HepG2 (cell line): ENCODE results near the gene TM4SF5. TPM values are rescaled to one million over a fixed set of nuclear protein-coding genes. Genes with fewer than 3 reads are reported as not detected.

Experiments used
- ATF3 ChIP-seq: sonication (generic); formaldehyde crosslinking; IDR thresholded peaks from 2 replicates; pipeline ENCODE4 v1.4.0; 2020; ENCODE audit warnings: missing genetic modification reagents
- ATM ChIP-seq: fragments of 450-650 bp; IDR thresholded peaks from 2 replicates; pipeline ENCODE4 v1.7.1; 2017; ENCODE audit warnings: mild to moderate bottlenecking, borderline replicate concordance
- CBX5 ChIP-seq: sonication (generic); formaldehyde crosslinking; IDR thresholded peaks from 2 replicates; pipeline ENCODE4 v1.4.0; 2020; ENCODE audit warnings: missing genetic modification reagents, borderline replicate concordance
- CHD2 ChIP-seq: IDR thresholded peaks from 2 replicates; pipeline ENCODE4 v1.6.1; 2011; ENCODE audit warnings: low read depth, low read length, improper control_type of control experiment
- GATAD2A ChIP-seq: IDR thresholded peaks from 2 replicates; pipeline ENCODE4 v1.6.1; 2016
- KLF16 ChIP-seq, 2 experiments: sonication (generic) in 1 of 2; formaldehyde crosslinking in 1 of 2; IDR thresholded peaks; 2 replicates each; pipeline versions ENCODE4 v1.6.1 to v1.8.0; 2016 to 2023; ENCODE audit warnings: missing genetic modification reagents in 2 of 2, missing compliant biosample characterization in 1 of 2
- MATR3 ChIP-seq: sonication (generic); formaldehyde crosslinking; IDR thresholded peaks from 2 replicates; pipeline ENCODE4 v1.4.0; 2020; ENCODE audit warnings: missing genetic modification reagents
- MIXL1 ChIP-seq: IDR thresholded peaks from 2 replicates; pipeline ENCODE4 v1.6.1; 2016
- MTA3 ChIP-seq: sonication (generic); formaldehyde crosslinking; IDR thresholded peaks from 2 replicates; pipeline ENCODE4 v1.4.0; 2020; ENCODE audit warnings: missing genetic modification reagents
- RBM39 ChIP-seq: fragments of 200-400 bp; formaldehyde crosslinking; IDR thresholded peaks from one replicate; pipeline ENCODE4 v1.6.1; 2018; ENCODE audit warnings: antibody characterized with exemption, mild to moderate bottlenecking, low read depth, low read length; ENCODE audit not compliant: poor library complexity, severe bottlenecking
- SOX13 ChIP-seq, 3 experiments: fragments of 450-650 bp in 1 of 3; sonication (generic) in 1 of 3; formaldehyde crosslinking in 1 of 3; IDR thresholded peaks in 2 of 3; conservative IDR thresholded peaks in 1 of 3; 2 replicates each; pipeline versions ENCODE4 v1.5.0 to v1.6.1; 2016 to 2020; ENCODE audit warnings: antibody characterized with exemption in 1 of 3, mild to moderate bottlenecking in 1 of 3, missing compliant biosample characterization in 1 of 3, missing genetic modification reagents in 1 of 3, moderate library complexity in 1 of 3
- U2AF2 ChIP-seq: fragments of 200-400 bp; formaldehyde crosslinking; IDR thresholded peaks from 2 replicates; pipeline ENCODE4 v1.6.1; 2017; ENCODE audit warnings: low read depth, mild to moderate bottlenecking, low read length
- ZBTB20 ChIP-seq: sonication (generic); formaldehyde crosslinking; IDR thresholded peaks from 2 replicates; pipeline ENCODE4 v1.8.1; 2023; ENCODE audit warnings: missing genetic modification reagents, low read depth, mild to moderate bottlenecking, borderline replicate concordance
- ZNF382 ChIP-seq: sonication (generic); formaldehyde crosslinking; IDR thresholded peaks from 2 replicates; pipeline ENCODE4 v1.5.0; 2020; ENCODE audit warnings: missing genetic modification reagents, mild to moderate bottlenecking, borderline replicate concordance
- ZNF44 ChIP-seq: sonication (generic); formaldehyde crosslinking; IDR thresholded peaks from 2 replicates; pipeline ENCODE4 v1.5.1; 2020; ENCODE audit warnings: mild to moderate bottlenecking, missing genetic modification reagents
- ZNF672 ChIP-seq: sonication (generic); formaldehyde crosslinking; IDR thresholded peaks from 2 replicates; pipeline ENCODE4 v1.8.1; 2022; ENCODE audit warnings: missing genetic modification reagents
- ZNF724P ChIP-seq: sonication (generic); formaldehyde crosslinking; IDR thresholded peaks from 2 replicates; pipeline ENCODE4 v1.8.0; 2022; ENCODE audit warnings: missing genetic modification reagents, borderline replicate concordance
- ZNF737 ChIP-seq: sonication (generic); formaldehyde crosslinking; IDR thresholded peaks from 2 replicates; pipeline ENCODE4 v1.5.0; 2020; ENCODE audit warnings: missing genetic modification reagents, mild to moderate bottlenecking, borderline replicate concordance
- ZNF768 ChIP-seq: sonication (generic); formaldehyde crosslinking; IDR thresholded peaks from 2 replicates; pipeline ENCODE4 v1.4.0; 2020; ENCODE audit warnings: missing genetic modification reagents
- ZNF800 ChIP-seq: sonication (generic); formaldehyde crosslinking; IDR thresholded peaks from 2 replicates; pipeline ENCODE4 v1.4.0; 2020; ENCODE audit warnings: missing genetic modification reagents
- polyA plus RNA-seq, 8 experiments: library from polyadenylated mRNA; depleted of rRNA in 3 of 8; stranded (reverse) in 7 of 8; unstranded in 1 of 8; fragments of >200 nt; fragmentation: Illumina TruSeq in 4 of 8; extraction: Trizol in 4 of 8; gene quantifications; 2 replicates each; pipeline versions ENCODE4 v1.2.1 to v1.2.3, GENCODE V29; 2011 to 2016; ENCODE audit warnings: low read depth in 4 of 8, missing spikeins in 1 of 8, mixed read lengths in 1 of 8; ENCODE audit not compliant: insufficient read depth in 1 of 8
- total RNA-seq, 5 experiments: library from RNA; depleted of rRNA; stranded (reverse); fragments of >200 nt; fragmentation: Illumina TruSeq; extraction: Trizol; gene quantifications; 2 replicates each; pipeline ENCODE4 v1.2.3, GENCODE V29; 2016; ENCODE audit warnings: low read depth in 1 of 5
- TF ChIP-seq, protein P1 (sequence below): IDR thresholded peaks from 2 replicates; pipeline ENCODE4 v1.6.1; 2016; ENCODE audit warnings: mild to moderate bottlenecking
- TF ChIP-seq, protein P2 (sequence below): IDR thresholded peaks from 2 replicates; pipeline ENCODE4 v1.6.1; 2016; ENCODE audit warnings: missing biosample characterization, missing genetic modification reagents, low read depth
- TF ChIP-seq, protein P3 (sequence below), 2 experiments: sonication (generic) in 1 of 2; formaldehyde crosslinking in 1 of 2; IDR thresholded peaks; 2 replicates each; pipeline versions ENCODE4 v1.5.1 to v1.6.1; 2011 to 2020; ENCODE audit warnings: borderline replicate concordance in 1 of 2, low read depth in 1 of 2, low read length in 1 of 2, mild to moderate bottlenecking in 1 of 2, missing genetic modification reagents in 1 of 2, moderate library complexity in 1 of 2

Gene TM4SF5
- total and polyA plus RNA-seq, 2 of the 13 experiments (the other 11 are each of a cell fraction or from before 2014, with no cell fraction given) = 30.1 to 126 TPM

DNA sequence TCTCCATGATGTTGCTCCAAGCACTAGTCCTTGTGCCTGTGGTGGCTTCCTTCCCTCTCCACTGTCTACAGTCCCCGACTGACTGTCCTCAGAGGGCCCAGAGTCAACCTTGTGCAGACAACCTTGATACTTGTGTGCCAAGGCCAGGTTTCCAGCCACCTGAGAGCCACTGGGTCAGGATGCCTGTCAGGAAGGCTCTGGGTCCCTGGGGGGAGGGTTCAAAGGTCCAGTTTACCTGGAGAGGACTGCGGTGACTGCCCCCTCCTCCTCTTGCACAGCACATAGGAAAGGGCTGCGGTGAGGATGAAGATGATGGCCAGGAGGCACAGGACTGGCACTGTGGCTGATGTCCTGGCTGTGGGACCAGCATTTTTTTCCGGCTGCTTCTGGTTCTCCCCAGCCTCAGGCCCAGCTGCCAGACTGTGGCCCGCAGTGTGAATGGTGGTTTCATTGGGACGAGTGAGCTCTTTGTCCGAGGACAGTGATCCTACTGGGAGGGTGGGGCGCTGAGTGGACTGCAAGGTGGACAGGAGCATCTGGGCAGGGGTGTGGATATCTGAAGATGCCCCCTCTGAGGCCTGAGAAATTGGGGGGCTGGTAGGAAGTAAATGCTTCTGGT lies 36.7 kb upstream of the TM4SF5 start (continued):
- TF ChIP-seq MATR3 (no peak), SOX13 (IDR thresholded peaks at IDR 0.05) (no peak), SOX13 (CRISPR knock-in tag; conservative IDR thresholded peaks at IDR 0.05 in 1 of 2, IDR thresholded peaks at IDR 0.05 in 1 of 2) (no peak), MIXL1 (CRISPR knock-in tag) (no peak), KLF16 (CRISPR knock-in tag; IDR thresholded peaks at IDR 0.05) (no peak), RBM39 (no peak), U2AF2 (no peak), ZBTB20 (CRISPR knock-in tag) (no peak; the same call in 1 of the 2 replicates), GATAD2A (CRISPR knock-in tag) (peak; percentile 73; the same call in 1 of the 2 replicates), ATM (no peak), CBX5 (CRISPR knock-in tag) (no peak), ZNF768 (CRISPR knock-in tag) (peak; percentile 44; the same call in 1 of the 2 replicates), MTA3 (no peak), ZNF672 (CRISPR knock-in tag) (no peak), ZNF382 (CRISPR knock-in tag) (no peak), ZNF724P (CRISPR knock-in tag) (no peak), ZNF800 (no peak), ZNF737 (CRISPR knock-in tag) (no peak), CHD2 (no peak), ATF3 (CRISPR knock-in tag) (no peak), ZNF44 (no peak)
- TF ChIP-seq, protein P1, sequence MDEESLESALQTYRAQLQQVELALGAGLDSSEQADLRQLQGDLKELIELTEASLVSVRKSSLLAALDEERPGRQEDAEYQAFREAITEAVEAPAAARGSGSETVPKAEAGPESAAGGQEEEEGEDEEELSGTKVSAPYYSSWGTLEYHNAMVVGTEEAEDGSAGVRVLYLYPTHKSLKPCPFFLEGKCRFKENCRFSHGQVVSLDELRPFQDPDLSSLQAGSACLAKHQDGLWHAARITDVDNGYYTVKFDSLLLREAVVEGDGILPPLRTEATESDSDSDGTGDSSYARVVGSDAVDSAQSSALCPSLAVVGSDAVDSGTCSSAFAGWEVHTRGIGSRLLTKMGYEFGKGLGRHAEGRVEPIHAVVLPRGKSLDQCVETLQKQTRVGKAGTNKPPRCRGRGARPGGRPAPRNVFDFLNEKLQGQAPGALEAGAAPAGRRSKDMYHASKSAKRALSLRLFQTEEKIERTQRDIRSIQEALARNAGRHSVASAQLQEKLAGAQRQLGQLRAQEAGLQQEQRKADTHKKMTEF (CRISPR knock-in tag) = 0 out of 2 replicates have a peak, but pooled peaks have one; percentile 19
- TF ChIP-seq, protein P2, sequence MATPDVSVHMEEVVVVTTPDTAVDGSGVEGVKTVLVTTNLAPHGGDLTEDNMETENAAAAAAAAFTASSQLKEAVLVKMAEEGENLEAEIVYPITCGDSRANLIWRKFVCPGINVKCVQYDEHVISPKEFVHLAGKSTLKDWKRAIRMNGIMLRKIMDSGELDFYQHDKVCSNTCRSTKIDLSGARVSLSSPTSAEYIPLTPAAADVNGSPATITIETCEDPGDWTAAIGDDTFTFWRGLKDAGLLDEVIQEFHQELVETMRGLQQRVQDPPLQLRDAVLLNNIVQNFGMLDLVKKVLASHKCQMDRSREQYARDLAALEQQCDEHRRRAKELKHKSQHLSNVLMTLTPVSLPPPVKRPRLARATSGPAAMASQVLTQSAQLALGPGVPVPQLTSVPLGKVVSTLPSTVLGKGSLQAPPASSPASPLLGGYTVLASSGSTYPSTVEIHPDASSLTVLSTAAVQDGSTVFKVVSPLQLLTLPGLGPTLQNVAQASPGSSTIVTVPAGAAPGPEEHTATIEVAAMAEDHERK = no peak
- TF ChIP-seq, protein P3, sequence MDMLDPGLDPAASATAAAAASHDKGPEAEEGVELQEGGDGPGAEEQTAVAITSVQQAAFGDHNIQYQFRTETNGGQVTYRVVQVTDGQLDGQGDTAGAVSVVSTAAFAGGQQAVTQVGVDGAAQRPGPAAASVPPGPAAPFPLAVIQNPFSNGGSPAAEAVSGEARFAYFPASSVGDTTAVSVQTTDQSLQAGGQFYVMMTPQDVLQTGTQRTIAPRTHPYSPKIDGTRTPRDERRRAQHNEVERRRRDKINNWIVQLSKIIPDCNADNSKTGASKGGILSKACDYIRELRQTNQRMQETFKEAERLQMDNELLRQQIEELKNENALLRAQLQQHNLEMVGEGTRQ (IDR thresholded peaks at IDR 0.05; ENCODE audit: low read depth, low read length) = no peak
- TF ChIP-seq, protein P3 (CRISPR knock-in tag; IDR thresholded peaks at IDR 0.05; ENCODE audit: borderline replicate concordance) = no peak
